Heart left ventricle (tissue), 13 donors: ENCODE results near the gene FLT4.

Source experiments
- POLR2A ChIP-seq, 2 donors: fragments of 450-650 bp; IDR thresholded peaks; one replicate each; pipeline ENCODE4 v1.6.1; 2017; ENCODE audit warnings: antibody characterized with exemption in 2 of 2, mild to moderate bottlenecking in 2 of 2, moderate library complexity in 2 of 2
- TF ChIP-seq, protein P1 (sequence below), 12 donors: fragments of 200-600 bp; sonication (generic) in 4 of 12; IDR thresholded peaks; one replicate each; pipeline versions ENCODE4 v1.5.0 to v1.8.0; 2018 to 2022; ENCODE audit warnings: antibody characterized with exemption in 12 of 12, mild to moderate bottlenecking in 5 of 12
- donor health status: ischemic (EF 13 %, LVEDD 7.1; RV severe dilation, severe dysfunction).
- donor health status: DM: no; HTN: yes; CAD: no.
- donor health status: DM: no; HTN: no; CAD: no.
- donor health status: ischemic (EF 25% LVEDD 6.9; RV normal size, moderate dysfunction).
- donor health status: ischemic (EF 25% LVEDD 5.7; RV mildly dilated, moderate dysfunction).
- donor health status: ischemic (EF 35%, LVEDD 5.7; RV mildly dilated, moderate dysfunction).
- donor health status: nonischemic (EF 11% LVEDD 7.7; RV severe dilation, severe dysfunction).
- donor health status: DM: yes; HTN: yes; CAD: no.
- donor health status: PGD.
- donor health status: ischemic (EF 29% LVEDD 5.4; RV normal size, mild dysfunction).
- donor health status: nonischemic (EF 23%, LVEDD 6.1; RV moderate dilation, normal function).

DNA sequence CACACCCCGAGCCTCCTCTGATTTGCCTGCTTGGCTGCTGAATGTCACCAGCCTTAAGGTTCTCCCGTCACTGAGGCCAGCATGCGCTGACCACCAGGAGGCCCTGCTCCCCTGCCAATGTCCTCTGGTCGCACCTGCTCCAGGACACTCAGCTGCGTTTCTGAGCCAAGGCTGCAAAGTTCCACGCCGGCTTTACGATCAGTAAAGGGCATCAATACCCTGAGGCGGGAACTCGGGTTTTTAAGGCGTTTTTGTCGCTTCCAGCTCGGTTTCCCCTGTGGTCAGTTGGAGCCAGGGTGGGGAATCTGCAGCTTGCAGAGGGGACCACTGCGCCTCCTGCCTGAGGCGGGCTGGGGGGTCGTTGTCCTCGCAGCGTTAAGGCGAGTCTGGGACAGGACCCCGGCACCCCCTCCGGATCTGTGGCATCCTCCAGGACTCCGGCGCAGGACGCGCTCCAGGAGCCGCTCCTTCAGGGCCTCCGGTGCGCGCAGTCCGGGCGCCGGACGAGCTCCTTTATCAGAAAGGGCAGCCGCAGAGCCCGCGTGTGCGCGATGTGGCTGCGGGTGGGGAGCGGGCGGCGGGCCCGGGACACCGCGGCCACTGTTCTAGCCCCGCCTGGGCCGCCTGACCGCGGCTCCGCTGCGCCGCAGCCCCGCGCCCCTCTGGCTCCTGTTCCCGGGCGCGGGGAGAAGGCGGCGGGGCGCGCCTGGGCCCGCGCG is 24.1 kb upstream of the FLT4 start:
- TF ChIP-seq, protein P1, sequence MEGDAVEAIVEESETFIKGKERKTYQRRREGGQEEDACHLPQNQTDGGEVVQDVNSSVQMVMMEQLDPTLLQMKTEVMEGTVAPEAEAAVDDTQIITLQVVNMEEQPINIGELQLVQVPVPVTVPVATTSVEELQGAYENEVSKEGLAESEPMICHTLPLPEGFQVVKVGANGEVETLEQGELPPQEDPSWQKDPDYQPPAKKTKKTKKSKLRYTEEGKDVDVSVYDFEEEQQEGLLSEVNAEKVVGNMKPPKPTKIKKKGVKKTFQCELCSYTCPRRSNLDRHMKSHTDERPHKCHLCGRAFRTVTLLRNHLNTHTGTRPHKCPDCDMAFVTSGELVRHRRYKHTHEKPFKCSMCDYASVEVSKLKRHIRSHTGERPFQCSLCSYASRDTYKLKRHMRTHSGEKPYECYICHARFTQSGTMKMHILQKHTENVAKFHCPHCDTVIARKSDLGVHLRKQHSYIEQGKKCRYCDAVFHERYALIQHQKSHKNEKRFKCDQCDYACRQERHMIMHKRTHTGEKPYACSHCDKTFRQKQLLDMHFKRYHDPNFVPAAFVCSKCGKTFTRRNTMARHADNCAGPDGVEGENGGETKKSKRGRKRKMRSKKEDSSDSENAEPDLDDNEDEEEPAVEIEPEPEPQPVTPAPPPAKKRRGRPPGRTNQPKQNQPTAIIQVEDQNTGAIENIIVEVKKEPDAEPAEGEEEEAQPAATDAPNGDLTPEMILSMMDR (IDR thresholded peaks at IDR 0.05) = no peak
- TF ChIP-seq POLR2A (IDR thresholded peaks at IDR 0.05) = no peak
